ENCODE data around the gene MTX1. TPM values are rescaled to one million over a fixed set of nuclear protein-coding genes. Genes with fewer than 3 reads are reported as not detected.

Gene MTX1
- total RNA-seq, 2 experiments from 2014 or later, result 43.9 to 70.2 TPM

DNA sequence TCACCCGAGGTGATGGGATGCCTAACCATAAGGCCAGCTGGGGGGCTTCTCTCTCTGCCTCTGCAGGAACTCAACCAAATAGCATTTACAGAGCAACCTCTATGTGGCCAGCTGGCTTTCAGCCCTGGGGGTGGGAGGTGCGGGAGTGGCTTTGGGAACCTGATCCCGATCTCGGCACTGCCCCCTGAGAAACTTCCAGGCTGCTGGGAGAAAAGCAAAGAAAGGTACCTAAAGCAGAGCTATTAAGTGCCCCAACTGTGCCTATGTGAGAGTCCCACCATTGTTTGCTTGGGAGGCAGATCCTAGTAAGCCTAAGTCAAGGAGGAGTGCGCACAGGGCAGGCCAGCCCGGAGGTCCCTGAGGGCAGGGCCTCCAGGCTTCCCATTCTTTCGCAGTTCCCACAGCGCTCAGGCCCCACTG is 42.4 kb upstream of the MTX1 start:
- Histone ChIP-seq H3K4me2 (ENCODE audit: low read length) (no peak overlapping the region), H3K79me2 (ENCODE audit: insufficient read depth, low read depth, low read length) (no peaks in the 10 kb centered on the region), H3K9me3 (ENCODE audit: low read length) (no peaks in the 10 kb centered on the region), H3K4me1 (ENCODE audit: insufficient read depth, low read length, poor library complexity, severe bottlenecking) (peaks cover 12% of the 10 kb centered on the region), H4K20me1 (ENCODE audit: insufficient read depth, low read length) (no peaks in the 10 kb centered on the region), H3K27ac (ENCODE audit: low read depth, low read length, poor library complexity, severe bottlenecking) (no peak overlapping the region), H3K4me3 (ENCODE audit: low read depth, low read length, poor library complexity, severe bottlenecking) (no peak overlapping the region), H2AFZ (ENCODE audit: low read length) (no peak overlapping the region), H3K36me3 (ENCODE audit: insufficient read depth, low read length) (peaks cover 18% of the 10 kb centered on the region; the same call in 1 of the 2 replicates), H3K9me2 (ENCODE audit: insufficient read depth, low read length) (no peaks in the 10 kb centered on the region)
- TF ChIP-seq CTCF (conservative IDR thresholded peaks at IDR 0.05; ENCODE audit: low read length), result no peak
- no peak for TF ChIP-seq EZH2phosphoT487 (IDR thresholded peaks at IDR 0.05; ENCODE audit: borderline replicate concordance, low read depth, low read length)
- no TSS peak for BruUV-seq (replicated peaks)
- intact Hi-C loops (cut with micrococcal nuclease; ENCODE audit: unreplicated experiment), result no loop called here
- CTCF ChIA-PET (ENCODE audit: unreplicated experiment), result interaction anchor here (1.7 to 2.3 kb wide), 2 partner anchors 74 to 81 kb away, joined by 7 read pairs; no protein-coding TSS in a partner anchor
- no peak for DNase-seq (ENCODE audit: low spot score)
- POLR2A ChIA-PET, result interaction anchor here (0.6 kb wide), 2 partner anchors 109 to 132 kb away, joined by 4 to 5 read pairs; no protein-coding TSS in a partner anchor

DNA sequence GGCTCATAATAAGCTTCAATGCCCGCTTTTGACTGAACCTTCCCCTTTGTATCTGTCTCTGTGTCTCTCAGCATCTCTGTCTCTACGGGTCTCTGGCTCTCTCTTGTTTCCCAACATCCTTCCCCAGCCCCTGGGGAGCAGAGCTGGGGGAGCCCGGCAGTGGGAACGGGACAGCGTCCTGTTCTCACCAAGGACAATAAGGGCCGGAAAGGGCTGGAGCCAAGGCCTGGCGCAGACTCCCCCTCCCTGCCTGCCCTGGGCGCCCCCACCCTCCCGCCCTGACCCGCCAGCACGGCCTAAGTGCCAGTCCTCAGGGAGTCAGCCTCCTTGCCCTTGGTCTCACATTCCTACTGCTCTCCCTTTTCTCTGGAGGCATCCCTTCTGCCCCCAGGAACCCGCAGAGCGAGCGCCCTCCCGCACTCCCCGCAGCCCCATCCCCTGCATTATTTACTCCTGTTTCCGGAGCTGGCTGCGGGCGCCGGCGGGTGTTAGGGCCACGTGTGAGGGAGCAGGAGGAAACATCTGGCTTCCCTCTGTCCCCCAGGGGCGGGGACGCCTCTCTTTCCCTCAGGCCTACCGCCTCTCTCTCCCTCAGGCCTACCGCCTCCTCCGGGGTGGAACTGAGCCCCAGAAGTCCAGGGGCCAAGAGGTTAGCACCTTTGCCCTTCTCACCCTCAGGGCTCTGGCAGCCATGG is 41.9 kb upstream of the MTX1 start:
- intact Hi-C loops (cut with micrococcal nuclease; ENCODE audit: unreplicated experiment), result loop anchor here (1.0 kb wide), 1 partner anchor 75 kb away; no protein-coding TSS in a partner anchor
- Histone ChIP-seq H3K79me2 (ENCODE audit: insufficient read depth, low read depth, low read length) (peaks cover 2% of the 10 kb centered on the region; the same call in 1 of the 2 replicates), H3K4me3 (ENCODE audit: low read depth, low read length, poor library complexity, severe bottlenecking) (peak overlapping the region; percentile 18), H3K27ac (ENCODE audit: low read depth, low read length, poor library complexity, severe bottlenecking) (no peak overlapping the region), H3K9me3 (ENCODE audit: low read length) (no peaks in the 10 kb centered on the region), H2AFZ (ENCODE audit: low read length) (peak overlapping the region; percentile 67), H3K4me2 (ENCODE audit: low read length) (peak overlapping the region; percentile 90), H3K4me1 (ENCODE audit: insufficient read depth, low read length, poor library complexity, severe bottlenecking) (peaks cover 15% of the 10 kb centered on the region), H3K9me2 (ENCODE audit: insufficient read depth, low read length) (no peaks in the 10 kb centered on the region), H3K36me3 (ENCODE audit: insufficient read depth, low read length) (peaks cover 18% of the 10 kb centered on the region; the same call in 1 of the 2 replicates), H4K20me1 (ENCODE audit: insufficient read depth, low read length) (no peaks in the 10 kb centered on the region)
- ChIA-PET POLR2A (interaction anchor here (0.6 kb wide), 1 partner anchor 108 kb away, joined by 5 read pairs; no protein-coding TSS in a partner anchor), CTCF (ENCODE audit: unreplicated experiment) (interaction anchor here (0.6 to 2.3 kb wide), 5 partner anchors 75 to 81 kb away, joined by 4 to 10 read pairs (median 7); no protein-coding TSS in a partner anchor)
- BruUV-seq (replicated peaks), result no TSS peak
- TF ChIP-seq EZH2phosphoT487 (IDR thresholded peaks at IDR 0.05; ENCODE audit: borderline replicate concordance, low read depth, low read length) (no peak), CTCF (conservative IDR thresholded peaks at IDR 0.05; ENCODE audit: low read length) (no peak)
- no peak for DNase-seq (ENCODE audit: low spot score)

Data from OCI-LY7 (cell line).